Measurements from ENCODE around the gene SNRPD2.
A peak's percentile ranks its signal among the peaks of the same experiment; 100 is the strongest.
"Not testable (repeated sequence)": the region's sequence is repeated elsewhere in the genome, so short reads cannot be mapped to it uniquely, and the experiment has no call there.

Gene SNRPD2

GRCh38 chr19:45691516-45692186, at the start of gene SNRPD2:
TSS of gene SNRPD2 (minus strand) at chr19:45691953. CDS start at chr19:45691888, 65 bp downstream.
- Histone ChIP-seq H3K36me3 (ENCODE audit: insufficient read depth, low read length) (peaks cover 18% of the 10 kb centered on the region), H3K4me3 (ENCODE audit: low read depth in 1 of 2, low read length in 2 of 2) (peak within 1 kb of the TSS; percentile 82 to 83), H3K4me1 (ENCODE audit: insufficient read depth, low read length) (peaks cover 13% of the 10 kb centered on the region), H3K27me3 (ENCODE audit: control insufficient read depth in 1 of 2, insufficient read depth in 2 of 2, low read length in 2 of 2) (no peaks in the 10 kb centered on the region), H3K9me3 (ENCODE audit: low read length) (no peaks in the 10 kb centered on the region), H3K9ac (ENCODE audit: low read length) (peak within 1 kb of the TSS; percentile 79), H3K27ac (ENCODE audit: low read depth, low read length) (peak within 1 kb of the TSS; percentile 91)

- Histone ChIP-seq H3K36me3 (ENCODE audit: insufficient read depth, low read length) (no peaks in the 10 kb centered on the region), H3K27ac (ENCODE audit: low read depth, low read length) (no peak overlapping the region), H3K27me3 (ENCODE audit: control insufficient read depth in 1 of 2, insufficient read depth in 2 of 2, low read length in 2 of 2) (no peaks in the 10 kb centered on the region), H3K4me3 (ENCODE audit: low read depth in 1 of 2, low read length in 2 of 2) (no peak overlapping the region), H3K9ac (ENCODE audit: low read length) (no peak overlapping the region), H3K4me1 (ENCODE audit: insufficient read depth, low read length) (no peaks in the 10 kb centered on the region), H3K9me3 (ENCODE audit: low read length) (no peaks in the 10 kb centered on the region)
Measured at GRCh38 chr19:45739498-45740439, 48.0 kb upstream of the SNRPD2 start.

- Histone ChIP-seq H3K27me3 (ENCODE audit: control insufficient read depth in 1 of 2, insufficient read depth in 2 of 2, low read length in 2 of 2) (no peaks in the 10 kb centered on the region), H3K27ac (ENCODE audit: low read depth, low read length) (no peak within 1 kb of the TSS), H3K4me3 (ENCODE audit: low read depth in 1 of 2, low read length in 2 of 2) (no peak within 1 kb of the TSS), H3K9me3 (ENCODE audit: low read length) (no peaks in the 10 kb centered on the region), H3K4me1 (ENCODE audit: insufficient read depth, low read length) (peaks cover 11% of the 10 kb centered on the region), H3K9ac (ENCODE audit: low read length) (no peak within 1 kb of the TSS), H3K36me3 (ENCODE audit: insufficient read depth, low read length) (no peaks in the 10 kb centered on the region)
Measured at GRCh38 chr19:45733160-45733810, 41.5 kb upstream of the SNRPD2 start, which contains the start of gene MEIOSIN. TSS of gene MEIOSIN (plus strand) at chr19:45733439. CDS start at chr19:45735377, 1,938 bp downstream.

GRCh38 chr19:45730368-45731288, 38.9 kb upstream of the SNRPD2 start, which contains the start of gene FBXO46:
TSS of gene FBXO46 (minus strand) at chr19:45730896. CDS start at chr19:45713495, 17,401 bp downstream.
- Histone ChIP-seq H3K4me1 (ENCODE audit: insufficient read depth, low read length) (peaks cover 11% of the 10 kb centered on the region), H3K27me3 (ENCODE audit: control insufficient read depth in 1 of 2, insufficient read depth in 2 of 2, low read length in 2 of 2) (no peaks in the 10 kb centered on the region), H3K36me3 (ENCODE audit: insufficient read depth, low read length) (no peaks in the 10 kb centered on the region), H3K4me3 (ENCODE audit: low read depth in 1 of 2, low read length in 2 of 2) (peak within 1 kb of the TSS; percentile 59 to 91), H3K9me3 (ENCODE audit: low read length) (no peaks in the 10 kb centered on the region), H3K27ac (ENCODE audit: low read depth, low read length) (peak within 1 kb of the TSS; percentile 50), H3K9ac (ENCODE audit: low read length) (peak within 1 kb of the TSS; percentile 97)

GRCh38 chr19:45729800-45730290, 38.1 kb upstream of the SNRPD2 start:
- Histone ChIP-seq H3K27me3 (ENCODE audit: control insufficient read depth in 1 of 2, insufficient read depth in 2 of 2, low read length in 2 of 2) (no peaks in the 10 kb centered on the region), H3K9ac (ENCODE audit: low read length) (peak overlapping the region; percentile 97), H3K36me3 (ENCODE audit: insufficient read depth, low read length) (no peaks in the 10 kb centered on the region), H3K4me1 (ENCODE audit: insufficient read depth, low read length) (peaks cover 11% of the 10 kb centered on the region), H3K9me3 (ENCODE audit: low read length) (no peaks in the 10 kb centered on the region), H3K27ac (ENCODE audit: low read depth, low read length) (peak overlapping the region; percentile 50), H3K4me3 (ENCODE audit: low read depth in 1 of 2, low read length in 2 of 2) (peak overlapping the region; percentile 59 to 91)

- H3K4me1 ChIP-seq (ENCODE audit: insufficient read depth, low read length): peaks cover 11% of the 10 kb centered on the region
- H3K9ac ChIP-seq (ENCODE audit: low read length); H3K9me3 ChIP-seq (ENCODE audit: low read length); H3K4me3 ChIP-seq (ENCODE audit: low read depth in 1 of 2, low read length in 2 of 2); H3K36me3 ChIP-seq (ENCODE audit: insufficient read depth, low read length); H3K27ac ChIP-seq (ENCODE audit: low read depth, low read length); H3K27me3 ChIP-seq (ENCODE audit: control insufficient read depth in 1 of 2, insufficient read depth in 2 of 2, low read length in 2 of 2): not testable (repeated sequence)
Measured at GRCh38 chr19:45728683-45729082, 36.9 kb upstream of the SNRPD2 start.

GRCh38 chr19:45720065-45720464, 28.3 kb upstream of the SNRPD2 start:
- H3K9ac ChIP-seq (ENCODE audit: low read length); H3K4me1 ChIP-seq (ENCODE audit: insufficient read depth, low read length); H3K9me3 ChIP-seq (ENCODE audit: low read length); H3K4me3 ChIP-seq (ENCODE audit: low read depth in 1 of 2, low read length in 2 of 2); H3K36me3 ChIP-seq (ENCODE audit: insufficient read depth, low read length); H3K27ac ChIP-seq (ENCODE audit: low read depth, low read length); H3K27me3 ChIP-seq (ENCODE audit: control insufficient read depth in 1 of 2, insufficient read depth in 2 of 2, low read length in 2 of 2): not testable (repeated sequence)

- Histone ChIP-seq H3K27me3 (ENCODE audit: control insufficient read depth in 1 of 2, insufficient read depth in 2 of 2, low read length in 2 of 2) (no peaks in the 10 kb centered on the region), H3K4me1 (ENCODE audit: insufficient read depth, low read length) (peaks cover 9% of the 10 kb centered on the region), H3K9ac (ENCODE audit: low read length) (peak overlapping the region; percentile 90), H3K4me3 (ENCODE audit: low read depth in 1 of 2, low read length in 2 of 2) (peak overlapping the region; percentile 22 to 99), H3K36me3 (ENCODE audit: insufficient read depth, low read length) (no peaks in the 10 kb centered on the region), H3K9me3 (ENCODE audit: low read length) (no peaks in the 10 kb centered on the region), H3K27ac (ENCODE audit: low read depth, low read length) (peak overlapping the region; percentile 74)
Measured at GRCh38 chr19:45717983-45718650, 26.4 kb upstream of the SNRPD2 start.

GRCh38 chr19:45717131-45717982, 25.6 kb upstream of the SNRPD2 start:
- Histone ChIP-seq H3K9ac (ENCODE audit: low read length) (peak overlapping the region; percentile 90), H3K9me3 (ENCODE audit: low read length) (no peaks in the 10 kb centered on the region), H3K36me3 (ENCODE audit: insufficient read depth, low read length) (no peaks in the 10 kb centered on the region), H3K27me3 (ENCODE audit: control insufficient read depth in 1 of 2, insufficient read depth in 2 of 2, low read length in 2 of 2) (no peaks in the 10 kb centered on the region), H3K4me1 (ENCODE audit: insufficient read depth, low read length) (peaks cover 9% of the 10 kb centered on the region), H3K4me3 (ENCODE audit: low read depth in 1 of 2, low read length in 2 of 2) (peak overlapping the region; percentile 57 to 99), H3K27ac (ENCODE audit: low read depth, low read length) (peak overlapping the region; percentile 74)
